NCI-H1092 treated with DMSO at 0.1 percent for 48 hours (cell line): ENCODE measurements around the gene GRM3.

Source experiments
- DNase-seq: peaks from one replicate; lab custom pipeline; 2025; lab: John Stamatoyannopoulos, UW

GRM3 gene

GRCh38 chr7:86692755-86693154 is 49.0 kb downstream of the GRM3 start:
- no peak for DNase-seq

DNA sequence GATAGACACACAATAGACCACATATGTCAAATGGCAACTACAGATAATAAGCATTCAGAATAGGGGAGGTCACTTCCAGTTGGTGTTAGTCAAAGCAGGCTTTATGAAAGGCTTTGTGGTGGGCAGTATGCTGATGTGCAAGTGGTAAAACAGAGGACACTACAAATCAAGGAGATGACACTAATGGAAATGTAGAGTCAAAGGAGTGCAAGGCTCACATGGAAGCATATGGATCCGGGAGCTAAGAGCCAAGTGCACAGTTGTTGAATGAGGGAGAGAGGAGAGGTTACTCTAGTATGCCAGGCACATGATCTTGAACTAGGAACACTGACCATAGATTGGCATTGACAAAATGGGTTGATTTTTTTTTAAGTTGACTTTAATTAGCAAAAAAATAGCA is 62.7 kb downstream of the GRM3 start:
- DNase-seq = no peak

DNA sequence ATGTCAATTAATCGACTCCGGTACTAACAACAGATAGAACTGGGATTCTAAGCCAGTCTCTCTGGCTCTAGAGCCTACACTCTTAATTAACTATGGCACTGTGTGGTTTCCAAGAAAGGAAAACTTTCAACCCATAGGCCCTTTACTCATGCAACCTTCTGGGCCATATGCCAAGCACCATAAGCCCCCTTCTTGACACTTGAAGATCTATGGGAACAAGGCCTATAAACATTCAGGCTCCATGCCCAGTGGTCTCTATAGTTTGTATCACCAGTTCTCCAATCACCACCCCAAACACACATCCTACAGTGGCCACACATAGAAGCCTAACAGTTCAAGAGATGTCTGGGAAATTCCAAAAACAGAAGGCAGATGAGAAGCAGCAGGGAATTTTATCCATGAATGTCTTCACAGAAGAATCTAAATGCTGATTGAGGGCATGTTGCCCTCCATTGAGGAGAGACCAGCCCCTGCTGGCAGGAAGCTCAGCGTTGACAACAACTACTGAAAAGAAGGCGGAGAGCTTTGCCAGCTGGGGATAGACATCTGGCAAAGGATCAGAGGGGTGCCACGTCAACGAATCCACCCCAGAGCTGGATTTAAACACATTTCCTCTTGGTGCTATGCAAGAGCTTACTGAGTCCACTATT is 64.4 kb downstream of the GRM3 start:
- DNase-seq = peak; percentile 66

GRCh38 chr7:86720306-86720705 is 76.6 kb downstream of the GRM3 start:
- DNase-seq = no peak

DNA sequence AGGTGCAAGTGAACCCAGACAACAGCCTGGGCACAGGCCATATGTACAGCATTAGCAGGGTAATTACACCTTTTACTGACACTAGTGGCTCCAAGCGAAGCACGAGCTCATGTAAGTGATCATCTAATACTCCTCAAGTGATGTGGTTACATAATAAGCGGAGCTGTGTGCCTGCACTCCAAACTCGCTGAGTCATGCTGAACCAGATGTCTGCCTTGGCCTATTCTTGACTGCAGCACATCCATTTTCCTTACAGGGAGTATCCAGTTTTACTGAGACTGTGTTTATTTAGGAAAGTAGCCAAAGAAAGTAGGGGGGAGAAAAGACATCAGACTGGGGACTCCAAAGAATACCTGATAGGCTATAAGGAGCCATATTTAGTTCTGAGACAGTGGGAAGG is 90.1 kb downstream of the GRM3 start:
- no peak for DNase-seq

DNA sequence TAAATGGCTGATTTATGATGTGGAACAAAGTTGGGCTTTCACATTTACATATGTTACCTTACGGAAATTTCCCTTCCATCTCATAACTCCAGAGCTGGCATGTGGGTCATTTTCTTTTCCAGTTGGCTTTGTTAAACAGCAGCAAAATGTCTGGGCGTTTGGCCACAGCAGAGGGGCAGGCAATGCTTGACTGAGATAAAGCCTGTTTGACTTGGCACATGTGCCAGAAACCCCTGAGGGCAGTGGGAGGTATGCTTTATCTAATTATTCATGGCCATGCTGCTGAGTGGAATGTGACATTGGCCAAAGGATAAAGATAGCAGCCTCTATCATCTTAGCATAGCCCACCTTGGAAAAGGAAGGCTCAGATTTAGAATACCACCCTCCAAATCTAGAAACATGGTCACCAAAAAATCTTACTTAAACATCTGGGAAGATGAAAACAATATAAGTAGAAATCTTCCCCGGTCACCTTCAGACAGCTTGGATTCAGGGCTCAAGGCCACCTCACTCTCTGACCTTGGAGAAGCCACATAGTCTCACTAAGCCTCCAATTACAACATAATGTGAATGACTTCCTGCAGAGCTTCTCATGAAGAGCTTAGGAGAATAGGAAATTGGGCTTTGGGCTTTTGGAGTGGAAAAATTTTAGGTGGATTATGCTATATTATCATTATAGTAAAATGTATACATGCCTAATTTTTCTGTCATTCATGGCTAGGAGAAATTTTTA is 101.5 kb downstream of the GRM3 start:
- peak; percentile 98 for DNase-seq

GRCh38 chr7:86747698-86748097 is 104.0 kb downstream of the GRM3 start:
- peak; percentile 87 for DNase-seq

GRCh38 chr7:86748201-86748600 is 104.5 kb downstream of the GRM3 start:
- DNase-seq = no peak

- DNase-seq = no peak
These were observed 105.4 kb downstream of the GRM3 start for GRCh38 chr7:86748843-86749719.

DNA sequence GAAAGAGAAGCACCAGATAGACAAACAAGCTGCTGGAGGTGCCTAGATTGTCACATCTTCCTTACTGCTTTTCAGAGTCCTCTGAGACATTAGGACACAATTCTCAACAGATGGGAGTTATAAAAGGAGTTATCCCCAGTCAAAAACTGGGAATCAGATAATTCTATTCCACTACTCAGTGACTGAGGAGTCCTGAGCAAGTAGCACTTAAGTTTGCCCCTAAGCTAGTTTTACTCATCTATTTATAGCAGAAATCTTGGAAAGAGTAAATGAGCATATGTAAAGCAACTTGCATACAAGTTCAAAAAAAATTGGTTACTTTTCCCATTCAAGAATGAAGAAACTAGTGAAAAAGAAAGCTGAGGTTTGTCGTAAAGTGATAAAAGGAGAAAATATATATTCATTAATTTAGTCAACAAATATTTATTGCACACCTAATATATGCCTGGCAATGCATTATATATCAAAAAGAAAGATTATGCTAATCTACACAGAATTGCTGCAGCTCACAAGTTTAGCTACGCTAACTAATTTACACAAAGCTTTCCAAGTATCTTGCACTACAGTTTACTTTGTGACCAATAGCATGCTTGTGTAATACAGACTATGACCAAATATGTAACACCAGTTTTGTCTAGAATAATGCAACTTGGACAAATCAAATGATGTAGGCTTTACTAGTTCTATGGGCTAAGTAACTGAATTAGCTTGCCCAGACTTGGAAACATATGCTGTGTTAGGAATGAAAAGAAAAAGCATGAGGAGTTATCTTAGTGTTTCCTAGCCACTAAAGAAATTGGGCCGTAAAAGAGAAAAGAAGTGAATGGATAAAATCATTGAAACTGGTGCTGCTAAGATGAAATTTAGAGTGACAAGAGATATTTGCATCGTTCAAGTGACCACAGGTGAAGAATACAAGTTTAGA is 106.3 kb downstream of the GRM3 start:
- DNase-seq = no peak

DNA sequence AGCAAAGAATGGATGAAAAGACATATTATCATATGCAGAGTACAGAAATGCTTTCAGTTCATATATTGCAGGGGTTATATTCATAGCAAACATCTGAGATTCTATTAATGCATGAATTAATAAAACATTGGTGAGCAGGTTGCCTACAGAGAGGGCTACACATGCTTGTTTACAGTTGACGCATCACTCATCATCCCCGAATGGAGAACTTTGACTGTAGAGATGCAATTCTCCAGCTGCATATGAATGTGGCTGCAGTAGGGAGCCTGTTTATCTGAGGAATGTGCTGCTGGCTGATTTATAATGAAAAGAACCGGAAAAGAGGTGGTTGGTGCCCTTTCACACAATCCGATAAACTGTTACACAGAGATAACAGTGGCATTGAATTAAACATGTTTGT is 116.5 kb downstream of the GRM3 start:
- DNase-seq = no peak

DNA sequence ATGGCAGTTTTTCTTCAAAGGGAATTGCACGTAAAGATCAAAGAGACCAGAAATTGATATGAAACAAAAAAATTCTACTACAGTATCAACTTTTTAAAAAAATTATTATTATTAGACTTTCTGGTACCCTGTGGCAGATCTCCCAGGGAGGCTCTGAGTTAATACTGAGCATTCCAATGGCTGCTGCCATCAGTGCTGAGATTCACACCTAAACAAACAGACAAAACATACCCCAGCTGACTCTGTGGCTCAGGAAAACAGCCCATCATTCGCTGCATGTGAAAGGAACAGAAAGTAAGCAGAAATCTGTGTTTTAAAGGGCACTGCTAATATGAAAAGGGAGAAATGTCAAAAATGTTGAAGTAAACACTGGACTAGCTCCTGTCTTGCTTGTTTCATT is 118.4 kb downstream of the GRM3 start:
- DNase-seq = no peak

- DNase-seq = no peak
These were observed 122.2 kb downstream of the GRM3 start for GRCh38 chr7:86765931-86766330.

- no peak for DNase-seq
These were observed 124.7 kb downstream of the GRM3 start for GRCh38 chr7:86768394-86768793.

DNA sequence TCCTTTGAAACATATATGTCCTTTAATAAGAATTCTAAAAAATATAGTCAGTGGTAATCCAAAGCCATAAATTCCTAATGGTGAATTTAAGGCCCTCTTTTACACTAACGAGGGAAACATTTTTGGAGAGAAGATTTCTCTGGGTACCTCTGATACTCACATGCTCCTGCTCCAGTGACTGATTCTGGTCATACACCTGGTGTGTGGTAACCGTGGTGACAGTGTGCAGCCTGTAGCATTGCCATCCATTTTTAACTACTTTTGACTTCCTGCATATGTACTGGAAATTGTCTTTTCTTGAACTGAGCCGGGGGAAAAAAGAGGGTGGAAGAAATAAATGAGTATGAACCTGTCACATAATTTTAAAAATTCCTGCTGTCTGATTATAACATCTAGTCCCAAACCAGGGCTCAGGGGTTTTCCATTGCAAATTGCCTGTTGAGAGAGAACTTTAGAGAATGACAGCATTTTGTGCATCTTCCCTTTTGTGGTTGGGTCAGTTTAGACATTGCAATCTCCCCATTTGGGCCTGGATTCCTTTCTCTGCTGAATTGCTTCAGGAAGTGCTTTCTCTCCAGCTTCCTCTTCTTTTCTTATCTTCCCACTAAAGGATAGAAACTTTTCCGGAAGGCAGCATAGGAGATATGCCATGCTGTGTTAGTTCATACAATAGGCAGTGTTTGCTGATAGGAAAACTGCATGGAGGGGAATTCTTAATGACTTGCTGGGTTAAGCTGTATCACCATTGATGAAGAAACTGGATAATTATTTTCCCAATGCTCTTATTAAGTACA is 125.5 kb downstream of the GRM3 start:
- DNase-seq = no peak

GRCh38 chr7:86773309-86773708 is 129.6 kb downstream of the GRM3 start:
- no peak for DNase-seq

DNA sequence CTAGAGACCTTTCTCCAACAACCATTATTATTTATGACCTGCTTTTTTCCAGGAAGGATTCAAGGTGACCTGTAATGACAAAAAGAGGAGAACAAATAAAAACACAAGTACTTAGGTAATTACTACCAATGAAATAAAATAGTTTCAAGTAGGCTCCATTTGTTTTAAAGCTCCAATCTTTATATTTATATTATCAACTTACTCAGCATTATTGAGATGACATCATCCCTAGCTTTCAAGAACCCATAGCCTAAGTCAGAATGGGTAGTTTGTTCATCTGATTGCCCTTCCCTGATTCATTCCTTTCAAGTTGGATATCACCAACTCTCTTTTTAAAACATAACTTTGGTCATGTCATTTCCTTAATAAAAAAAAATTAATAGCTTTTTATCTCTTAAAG is 131.5 kb downstream of the GRM3 start:
- no peak for DNase-seq

- DNase-seq = peak; percentile 14
These were observed 132.4 kb downstream of the GRM3 start for GRCh38 chr7:86776136-86776535.

- no peak for DNase-seq
These were observed 134.6 kb downstream of the GRM3 start for GRCh38 chr7:86778271-86778670.

DNA sequence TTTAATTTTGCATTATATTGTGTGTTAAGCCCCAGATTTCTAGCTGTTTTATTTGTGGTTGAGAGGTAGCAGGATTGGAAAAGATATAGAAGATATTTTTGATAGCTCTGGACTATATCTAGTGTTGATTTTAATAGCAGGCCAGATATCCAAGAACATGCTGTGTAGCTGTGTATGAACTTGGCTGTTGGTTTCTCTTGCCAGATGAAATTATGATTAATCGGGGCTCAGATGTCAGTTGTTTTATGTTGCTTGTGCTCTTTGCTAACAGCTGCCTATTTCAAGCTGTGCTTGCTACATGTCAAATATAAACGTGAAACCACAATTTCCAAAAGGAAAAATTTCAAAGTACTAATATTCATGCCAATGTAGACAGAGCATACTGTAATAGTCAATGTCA is 141.1 kb downstream of the GRM3 start:
- DNase-seq = peak; percentile 35

GRCh38 chr7:86785641-86786040 is 141.9 kb downstream of the GRM3 start:
- DNase-seq = no peak
